ENCODE data around the gene CAMK2A. TPM values are rescaled to one million over a fixed set of nuclear protein-coding genes. Genes with fewer than 3 reads are reported as not detected.

The CAMK2A gene
- total and polyA plus RNA-seq, 3 donors from 2014 or later = 0.24 to 0.70 (median 0.25) TPM

- Histone ChIP-seq H3K4me3 (no peak overlapping the region), H3K4me1 (peaks cover 3% of the 10 kb centered on the region), H3K27me3 (no peaks in the 10 kb centered on the region), H3K36me3 (ENCODE audit: low read depth, missing control alignments) (no peaks in the 10 kb centered on the region), H3K27ac (no peak overlapping the region), H3K9me3 (no peaks in the 10 kb centered on the region)
- intact Hi-C loops (cut with DNase I; ENCODE audit: low total_unique reads) = no loop called here
- TF ChIP-seq POLR2A (IDR thresholded peaks at IDR 0.05) (no peak), CTCF (IDR thresholded peaks at IDR 0.05) (no peak)
- DNase-seq = no peak
- WGBS, 2 donors = 95 to 100% methylated on average over 6 to 31 of the region's 31 CpGs
Measured at GRCh38 chr5:150297934-150298595, 8.5 kb upstream of the CAMK2A start.

- no peaks in the 10 kb centered on the region for H3K9me3 ChIP-seq
- no peaks in the 10 kb centered on the region for H3K36me3 ChIP-seq (ENCODE audit: low read depth, missing control alignments)
- no peak overlapping the region for H3K27ac ChIP-seq
- intact Hi-C loops (cut with DNase I; ENCODE audit: low total_unique reads) = no loop called here
- no peak overlapping the region for H3K4me3 ChIP-seq
- H3K4me1 ChIP-seq = peaks cover 3% of the 10 kb centered on the region
- 97 to 98% methylated on average over 16 to 32 of the region's 36 CpGs for WGBS, 2 donors
- TF ChIP-seq POLR2A (IDR thresholded peaks at IDR 0.05) (no peak), CTCF (IDR thresholded peaks at IDR 0.05) (no peak)
- no peaks in the 10 kb centered on the region for H3K27me3 ChIP-seq
- no peak for DNase-seq
Measured at GRCh38 chr5:150297236-150297890, 7.8 kb upstream of the CAMK2A start.

- no peak for DNase-seq
- WGBS, 2 donors = 92 to 93% methylated on average over 7 of the region's 7 CpGs
- H3K27ac ChIP-seq = no peak overlapping the region
- no peaks in the 10 kb centered on the region for H3K27me3 ChIP-seq
- no peak for TF ChIP-seq POLR2A (IDR thresholded peaks at IDR 0.05)
- no peak for TF ChIP-seq CTCF (IDR thresholded peaks at IDR 0.05)
- no peaks in the 10 kb centered on the region for H3K36me3 ChIP-seq (ENCODE audit: low read depth, missing control alignments)
- no peaks in the 10 kb centered on the region for H3K4me1 ChIP-seq
- intact Hi-C loops (cut with DNase I; ENCODE audit: low total_unique reads) = no loop called here
- no peak overlapping the region for H3K4me3 ChIP-seq
- no peaks in the 10 kb centered on the region for H3K9me3 ChIP-seq
Measured at GRCh38 chr5:150296496-150296895, 6.9 kb upstream of the CAMK2A start.

- no peak overlapping the region for H3K27ac ChIP-seq
- H3K36me3 ChIP-seq (ENCODE audit: low read depth, missing control alignments) = no peaks in the 10 kb centered on the region
- no peak for DNase-seq
- H3K27me3 ChIP-seq = no peaks in the 10 kb centered on the region
- no peak overlapping the region for H3K4me3 ChIP-seq
- intact Hi-C loops (cut with DNase I; ENCODE audit: low total_unique reads) = no loop called here
- H3K9me3 ChIP-seq = no peaks in the 10 kb centered on the region
- H3K4me1 ChIP-seq = no peaks in the 10 kb centered on the region
- WGBS, 2 donors = 92% methylated on average over 14 to 17 of the region's 17 CpGs
- no peak for TF ChIP-seq POLR2A (IDR thresholded peaks at IDR 0.05)
- TF ChIP-seq CTCF (IDR thresholded peaks at IDR 0.05) = no peak
Measured at GRCh38 chr5:150295741-150296486, 6.3 kb upstream of the CAMK2A start.

Measured in testis (tissue), 3 donors.